Breast epithelium (tissue), 3 donors: ENCODE measurements around the gene DPM1.
A peak's percentile ranks its signal among the peaks of the same experiment; 100 is the strongest.

Experiments
- CTCF ChIP-seq, 3 donors: fragments of 450-650 bp; IDR thresholded peaks; one replicate each; pipeline ENCODE4 v1.5.1; 2016 to 2017; ENCODE audit warnings: antibody characterized with exemption in 3 of 3, mild to moderate bottlenecking in 3 of 3, moderate library complexity in 3 of 3
- POLR2A ChIP-seq: fragments of 450-650 bp; IDR thresholded peaks from one replicate; pipeline ENCODE4 v1.6.1; 2016; ENCODE audit warnings: antibody characterized with exemption, mild to moderate bottlenecking, moderate library complexity
- POLR2AphosphoS5 ChIP-seq, 3 donors: sonication (generic); formaldehyde crosslinking; IDR thresholded peaks; one replicate each; pipeline ENCODE4 v1.6.1; 2017; ENCODE audit warnings: antibody characterized with exemption in 3 of 3

GRCh38 chr20:50980851-50981713, 22.8 kb upstream of the DPM1 start:
- TF ChIP-seq CTCF (IDR thresholded peaks at IDR 0.05): peak; percentile 57 to 66 (median 65)
- no peak for TF ChIP-seq POLR2A
- TF ChIP-seq POLR2AphosphoS5 (IDR thresholded peaks at IDR 0.05): no peak
